Measurements from ENCODE around the gene LORICRIN.

LORICRIN gene

GRCh38 chr1:153251087-153251486 is 8.4 kb upstream of the LORICRIN start:
- DNase-seq, result no peak

GRCh38 chr1:153251562-153251961 is 7.9 kb upstream of the LORICRIN start:
- no peak for DNase-seq

- no peak for DNase-seq
These were observed 7.5 kb upstream of the LORICRIN start for GRCh38 chr1:153251988-153252387.

GRCh38 chr1:153253076-153253475 is 6.4 kb upstream of the LORICRIN start:
- no peak for DNase-seq

GRCh38 chr1:153253693-153254092 is 5.8 kb upstream of the LORICRIN start:
- no peak for DNase-seq

GRCh38 chr1:153260585-153261280 is 1.2 kb downstream of the LORICRIN start:
- no peak for DNase-seq

GRCh38 chr1:153261281-153262069 is 2.0 kb downstream of the LORICRIN start:
- DNase-seq, result no peak

- no peak for DNase-seq
These were observed 2.5 kb downstream of the LORICRIN start for GRCh38 chr1:153262070-153262366.

- no peak for DNase-seq
These were observed 3.1 kb downstream of the LORICRIN start for GRCh38 chr1:153262462-153263157.

GRCh38 chr1:153265457-153265856 is 6.0 kb downstream of the LORICRIN start:
- DNase-seq, result no peak

GRCh38 chr1:153271711-153272110 is 12.2 kb downstream of the LORICRIN start:
- DNase-seq, result no peak

GRCh38 chr1:153272186-153272585 is 12.7 kb downstream of the LORICRIN start:
- DNase-seq, result no peak

- DNase-seq, result no peak
These were observed 18.4 kb downstream of the LORICRIN start for GRCh38 chr1:153277852-153278251.

GRCh38 chr1:153288634-153289275 is 29.3 kb downstream of the LORICRIN start:
- DNase-seq, result no peak

- no peak for DNase-seq
These were observed 32.0 kb downstream of the LORICRIN start for GRCh38 chr1:153291514-153291913.

GRCh38 chr1:153292185-153292584 is 32.7 kb downstream of the LORICRIN start:
- no peak for DNase-seq

- DNase-seq, result no peak
These were observed 33.4 kb downstream of the LORICRIN start for GRCh38 chr1:153292740-153293479.

GRCh38 chr1:153293480-153293775 is 33.9 kb downstream of the LORICRIN start:
- DNase-seq, result no peak

GRCh38 chr1:153293851-153294250 is 34.4 kb downstream of the LORICRIN start:
- no peak for DNase-seq

- DNase-seq, result no peak
These were observed 42.8 kb downstream of the LORICRIN start for GRCh38 chr1:153302308-153302707.

GRCh38 chr1:153305682-153306081 is 46.2 kb downstream of the LORICRIN start:
- DNase-seq, result no peak

- no peak for DNase-seq
These were observed 47.1 kb downstream of the LORICRIN start for GRCh38 chr1:153306303-153307220.
